ENCODE measurements around the gene SCRT2. TPM values are rescaled to one million over a fixed set of nuclear protein-coding genes. Genes with fewer than 3 reads are reported as not detected.
"Not testable (repeated sequence)": the region's sequence is repeated elsewhere in the genome, so short reads cannot be mapped to it uniquely, and the experiment has no call there.

Gene SCRT2
- polyA plus RNA-seq (2012; rRNA removed) = not detected in 2 replicates
- polyA plus RNA-seq (2012; cell fraction: cytosol; rRNA removed) = 0.01 and 0.05 TPM in 2 replicates
- polyA plus RNA-seq (2012; cell fraction: nucleus; rRNA removed) = 0.04 and 0.08 TPM in 2 replicates

DNA sequence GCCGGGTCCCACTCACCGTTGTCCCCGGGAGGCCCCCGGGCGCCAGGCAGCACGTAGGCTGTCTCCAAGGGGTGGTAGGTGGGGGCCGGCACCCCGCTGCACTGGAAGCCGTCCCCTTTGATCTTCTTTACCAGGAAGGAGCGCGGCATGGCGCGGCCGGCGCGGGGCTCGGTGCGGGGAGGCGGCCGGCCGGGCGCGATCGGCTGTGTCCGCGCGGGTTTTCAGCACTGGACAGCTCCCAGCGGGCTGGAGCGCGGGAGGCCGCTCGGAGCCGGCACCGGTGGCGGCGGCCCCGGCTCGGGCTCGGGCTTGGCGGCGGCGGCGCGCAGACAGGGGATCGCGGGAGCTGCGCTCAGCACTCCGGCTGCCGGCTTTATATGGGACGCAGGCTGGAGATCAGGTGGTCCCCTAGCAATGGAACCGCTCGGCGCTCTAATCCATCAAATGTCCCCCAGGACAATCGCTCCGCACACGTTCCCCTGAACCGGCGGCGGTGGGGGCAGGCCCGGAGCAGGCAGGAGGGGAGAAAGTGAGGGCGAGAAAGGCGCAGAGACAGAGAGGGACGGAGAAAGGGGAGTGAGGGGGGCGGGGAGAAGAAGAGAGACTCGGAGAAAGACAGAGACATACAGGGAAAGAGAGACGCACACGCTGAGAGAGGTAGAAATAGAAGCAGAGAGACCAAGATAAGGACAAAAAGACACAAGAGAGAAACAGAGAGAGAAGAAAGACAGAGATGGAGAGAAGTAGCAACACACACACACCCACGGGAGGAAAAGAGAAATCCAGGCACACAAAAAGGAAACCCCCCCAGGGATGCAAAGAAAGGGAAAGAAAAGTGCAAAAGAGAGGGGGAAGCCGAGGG is at the start of gene SCRT2:
Gene SCRT2, minus strand, starts transcription at position 350 of the 862 bp plus-strand sequence. Its CDS starts 201 bp downstream, at position 149.
- POLR2A ChIA-PET = interaction anchor here (0.7 to 1.4 kb wide), 4 partner anchors 21 to 47 kb away, joined by 3 to 8 read pairs (median 4); no protein-coding TSS in a partner anchor
- H3K4me3 ChIP-seq (ENCODE audit: low read depth in 2 of 2, low read length in 1 of 2) = peak within 1 kb of the TSS; percentile 26 to 46
- peak within 1 kb of the TSS in 1 of 2 experiments; percentile 74; a peak in 2 of 4 replicates for H3K27ac ChIP-seq (ENCODE audit: low read depth in 2 of 2, low read length in 1 of 2)

DNA sequence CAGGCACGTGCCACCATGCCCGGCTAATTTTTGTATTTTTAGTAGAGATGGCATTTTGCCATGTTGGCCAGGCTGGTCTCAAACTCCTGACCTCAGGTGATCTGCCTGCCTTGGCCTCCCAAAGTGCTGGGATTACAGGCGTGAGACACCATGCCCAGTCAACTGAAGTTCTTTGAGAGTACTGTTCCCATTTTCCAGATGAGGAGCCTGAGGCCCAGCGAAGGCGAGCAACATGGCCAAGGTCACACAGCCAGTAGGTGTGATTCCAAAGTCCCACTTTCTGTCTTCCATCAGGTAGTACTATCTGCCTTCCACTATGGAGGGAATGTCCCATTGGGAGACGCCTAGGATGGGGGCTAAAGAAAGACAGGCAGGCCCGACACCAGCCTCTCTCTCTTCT is 49.2 kb upstream of the SCRT2 start:
- H3K4me1 ChIP-seq (ENCODE audit: control insufficient read depth in 1 of 2, insufficient read depth in 2 of 2, low read depth in 1 of 2, low read length in 1 of 2); H2AFZ ChIP-seq (ENCODE audit: low read depth); POLR2A ChIA-PET; H3K27ac ChIP-seq (ENCODE audit: low read depth in 2 of 2, low read length in 1 of 2); H3K79me2 ChIP-seq (ENCODE audit: insufficient read depth); H3K9me3 ChIP-seq; H3K4me3 ChIP-seq (ENCODE audit: low read depth in 2 of 2, low read length in 1 of 2); H3K9ac ChIP-seq; H3K36me3 ChIP-seq (replicated peaks in 1 of 2; ENCODE audit: control insufficient read depth in 1 of 2, insufficient read depth in 2 of 2, low read length in 1 of 2); H3F3A ChIP-seq (replicated peaks; ENCODE audit: insufficient read depth); DNase-seq; H3K9me2 ChIP-seq; H3K4me2 ChIP-seq; H4K20me1 ChIP-seq (ENCODE audit: insufficient read depth): not testable (repeated sequence)
- peaks cover 14% of the 10 kb centered on the region; the same call in 1 of the 2 replicates for H3K27me3 ChIP-seq (ENCODE audit: insufficient read depth)
- CTCF ChIA-PET = interaction anchor here (2.4 to 5.1 kb wide), 3 partner anchors 14 to 79 kb away, joined by 6 to 76 read pairs (median 62); no protein-coding TSS in a partner anchor
- WGBS (ENCODE audit: low lambda C conversion rate) = 58% methylated on average over 7 of the region's 7 CpGs

More for the DNA sequence above, at the start of gene SCRT2:
- no peak within 1 kb of the TSS for H2AFZ ChIP-seq (ENCODE audit: low read depth)
- no peaks in the 10 kb centered on the region for H3F3A ChIP-seq (replicated peaks; ENCODE audit: insufficient read depth)
- peak; percentile 81 for DNase-seq
- CTCF ChIA-PET = interaction anchor here (0.9 to 3.1 kb wide), 10 partner anchors 8 to 64 kb away, joined by 3 to 18 read pairs (median 6); no protein-coding TSS in a partner anchor
- TF ChIP-seq RCOR1 (IDR thresholded peaks at IDR 0.05; ENCODE audit: low read length) (0 out of 2 replicates have a peak, but pooled peaks have one; percentile 17), MXI1 (IDR thresholded peaks at IDR 0.05; ENCODE audit: low read depth, low read length) (no peak), TEAD4 (IDR thresholded peaks at IDR 0.05; ENCODE audit: borderline replicate concordance, insufficient read depth) (no peak), RFX5 (IDR thresholded peaks at IDR 0.05; ENCODE audit: low read length) (no peak), ELF1 (IDR thresholded peaks at IDR 0.05) (no peak)
- TF ChIP-seq, protein P1, sequence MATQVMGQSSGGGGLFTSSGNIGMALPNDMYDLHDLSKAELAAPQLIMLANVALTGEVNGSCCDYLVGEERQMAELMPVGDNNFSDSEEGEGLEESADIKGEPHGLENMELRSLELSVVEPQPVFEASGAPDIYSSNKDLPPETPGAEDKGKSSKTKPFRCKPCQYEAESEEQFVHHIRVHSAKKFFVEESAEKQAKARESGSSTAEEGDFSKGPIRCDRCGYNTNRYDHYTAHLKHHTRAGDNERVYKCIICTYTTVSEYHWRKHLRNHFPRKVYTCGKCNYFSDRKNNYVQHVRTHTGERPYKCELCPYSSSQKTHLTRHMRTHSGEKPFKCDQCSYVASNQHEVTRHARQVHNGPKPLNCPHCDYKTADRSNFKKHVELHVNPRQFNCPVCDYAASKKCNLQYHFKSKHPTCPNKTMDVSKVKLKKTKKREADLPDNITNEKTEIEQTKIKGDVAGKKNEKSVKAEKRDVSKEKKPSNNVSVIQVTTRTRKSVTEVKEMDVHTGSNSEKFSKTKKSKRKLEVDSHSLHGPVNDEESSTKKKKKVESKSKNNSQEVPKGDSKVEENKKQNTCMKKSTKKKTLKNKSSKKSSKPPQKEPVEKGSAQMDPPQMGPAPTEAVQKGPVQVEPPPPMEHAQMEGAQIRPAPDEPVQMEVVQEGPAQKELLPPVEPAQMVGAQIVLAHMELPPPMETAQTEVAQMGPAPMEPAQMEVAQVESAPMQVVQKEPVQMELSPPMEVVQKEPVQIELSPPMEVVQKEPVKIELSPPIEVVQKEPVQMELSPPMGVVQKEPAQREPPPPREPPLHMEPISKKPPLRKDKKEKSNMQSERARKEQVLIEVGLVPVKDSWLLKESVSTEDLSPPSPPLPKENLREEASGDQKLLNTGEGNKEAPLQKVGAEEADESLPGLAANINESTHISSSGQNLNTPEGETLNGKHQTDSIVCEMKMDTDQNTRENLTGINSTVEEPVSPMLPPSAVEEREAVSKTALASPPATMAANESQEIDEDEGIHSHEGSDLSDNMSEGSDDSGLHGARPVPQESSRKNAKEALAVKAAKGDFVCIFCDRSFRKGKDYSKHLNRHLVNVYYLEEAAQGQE (IDR thresholded peaks at IDR 0.05; ENCODE audit: low read depth, low read length) = peak; percentile 99
- peaks cover 24% of the 10 kb centered on the region; the same call in 1 of the 2 replicates for H3K27me3 ChIP-seq (ENCODE audit: insufficient read depth)
- no peaks in the 10 kb centered on the region for H3K9me2 ChIP-seq
- H3K36me3 ChIP-seq (replicated peaks in 1 of 2; ENCODE audit: control insufficient read depth in 1 of 2, insufficient read depth in 2 of 2, low read length in 1 of 2) = no peaks in the 10 kb centered on the region
- no peaks in the 10 kb centered on the region for H3K79me2 ChIP-seq (ENCODE audit: insufficient read depth)
- H3K4me2 ChIP-seq = peak within 1 kb of the TSS; percentile 93
- H4K20me1 ChIP-seq (ENCODE audit: insufficient read depth) = peaks cover 11% of the 10 kb centered on the region; the same call in 1 of the 2 replicates
- peaks cover 0 to 10% of the 10 kb centered on the region in 2 experiments; a peak in 1 of 4 replicates for H3K4me1 ChIP-seq (ENCODE audit: control insufficient read depth in 1 of 2, insufficient read depth in 2 of 2, low read depth in 1 of 2, low read length in 1 of 2)
- no peaks in the 10 kb centered on the region for H3K9me3 ChIP-seq
- WGBS (ENCODE audit: low lambda C conversion rate) = 4% methylated on average over 34 of the region's 69 CpGs
- no peak within 1 kb of the TSS for H3K9ac ChIP-seq

All from SK-N-SH (cell line).